Thoracic aorta (tissue), 2 donors: ENCODE measurements around the gene PRDM10. TPM values are rescaled to one million over a fixed set of nuclear protein-coding genes. Genes with fewer than 3 reads are reported as not detected.

Source experiments
- ATAC-seq: fragments of 150-250 bp; one replicate; pipeline ENCODE4 v1.8.0; 2017; ENCODE audit warnings: low read depth; ENCODE audit not compliant: insufficient number of reproducible peaks, low FRiP score
- DNase-seq: peaks from one replicate; pipeline ENCODE4 v3.0.0-alpha.2; 2020; ENCODE audit warnings: low spot score
- H3K27ac ChIP-seq, 2 donors: fragments of 200-600 bp; sonication (generic); 1 replicate in 1 of 2; 2 replicates in 1 of 2; pipeline ENCODE4 v1.5.1; 2016; ENCODE audit warnings: mild to moderate bottlenecking in 2 of 2, moderate library complexity in 2 of 2
- H3K27me3 ChIP-seq: fragments of 200-600 bp; sonication (generic); replicated peaks from 2 replicates; pipeline ENCODE4 v1.6.0; 2016; ENCODE audit warnings: mild to moderate bottlenecking; ENCODE audit not compliant: insufficient read depth
- H3K36me3 ChIP-seq: fragments of 200-600 bp; sonication (generic); one replicate; pipeline ENCODE4 v1.5.1; 2016
- H3K4me1 ChIP-seq, 2 donors: fragments of 200-600 bp; sonication (generic); 1 replicate in 1 of 2; 2 replicates in 1 of 2; pipeline versions ENCODE4 v1.5.1 to v1.6.0; 2016; ENCODE audit warnings: low read depth in 2 of 2, mild to moderate bottlenecking in 1 of 2; ENCODE audit not compliant: control insufficient read depth in 1 of 2
- H3K4me3 ChIP-seq: fragments of 200-600 bp; sonication (generic); 2 replicates; pipeline ENCODE4 v1.5.1; 2016; ENCODE audit warnings: mild to moderate bottlenecking
- H3K9me3 ChIP-seq: fragments of 200-600 bp; sonication (generic); 2 replicates; pipeline ENCODE4 v1.5.1; 2016
- CTCF ChIP-seq: fragments of 200-600 bp; sonication (generic); IDR thresholded peaks from one replicate; pipeline ENCODE4 v1.5.1; 2019; ENCODE audit warnings: antibody characterized with exemption
- total RNA-seq, 2 donors: library from RNA; depleted of rRNA; stranded (reverse); fragments of >200 nt; gene quantifications; one replicate each; pipeline versions ENCODE4 v1.1.0 to v1.2.3, GENCODE V29; 2016

Gene PRDM10
- total RNA-seq, 2 donors from 2014 or later = 8.8 to 10.4 TPM

- Histone ChIP-seq H3K36me3 (peaks cover 11% of the 10 kb centered on the region), H3K27me3 (no peaks in the 10 kb centered on the region), H3K4me3 (no peak overlapping the region), H3K4me1 (no peaks in the 10 kb centered on the region), H3K27ac (no peak overlapping the region), H3K9me3 (no peaks in the 10 kb centered on the region)
- TF ChIP-seq CTCF = no peak
- DNase-seq (no peak), ATAC-seq (no peak)
Measured at GRCh38 chr11:129946256-129946655, 56.4 kb downstream of the PRDM10 start.

GRCh38 chr11:129945373-129945772, 57.3 kb downstream of the PRDM10 start:
- DNase-seq = no peak
- peaks cover 11% of the 10 kb centered on the region for H3K36me3 ChIP-seq

GRCh38 chr11:129944696-129945095, 57.9 kb downstream of the PRDM10 start:
- DNase-seq = no peak
- ATAC-seq = no peak

More at GRCh38 chr11:129945373-129945772, 57.3 kb downstream of the PRDM10 start:
- Histone ChIP-seq H3K9me3 (no peaks in the 10 kb centered on the region), H3K27ac (no peak overlapping the region), H3K27me3 (no peaks in the 10 kb centered on the region), H3K4me3 (no peak overlapping the region), H3K4me1 (no peaks in the 10 kb centered on the region)
- no peak for TF ChIP-seq CTCF
- ATAC-seq = no peak

GRCh38 chr11:129943036-129943435, 59.6 kb downstream of the PRDM10 start:
- ATAC-seq (no peak), DNase-seq (no peak)
- H3K9me3 ChIP-seq = no peaks in the 10 kb centered on the region
- H3K27ac ChIP-seq = no peak overlapping the region
- no peaks in the 10 kb centered on the region for H3K27me3 ChIP-seq
- H3K4me1 ChIP-seq = no peaks in the 10 kb centered on the region
- peaks cover 11% of the 10 kb centered on the region for H3K36me3 ChIP-seq
- no peak for TF ChIP-seq CTCF
- no peak overlapping the region for H3K4me3 ChIP-seq

More at GRCh38 chr11:129944696-129945095, 57.9 kb downstream of the PRDM10 start:
- H3K36me3 ChIP-seq = peaks cover 11% of the 10 kb centered on the region
- H3K4me1 ChIP-seq = no peaks in the 10 kb centered on the region
- no peaks in the 10 kb centered on the region for H3K27me3 ChIP-seq
- no peak overlapping the region for H3K27ac ChIP-seq
- no peak overlapping the region for H3K4me3 ChIP-seq
- no peaks in the 10 kb centered on the region for H3K9me3 ChIP-seq
- TF ChIP-seq CTCF = no peak

GRCh38 chr11:129939510-129939909, 63.1 kb downstream of the PRDM10 start:
- no peak for TF ChIP-seq CTCF
- no peak overlapping the region for H3K27ac ChIP-seq
- H3K9me3 ChIP-seq = no peaks in the 10 kb centered on the region
- H3K27me3 ChIP-seq = no peaks in the 10 kb centered on the region
- H3K4me3 ChIP-seq = no peak overlapping the region
- ATAC-seq = no peak
- H3K36me3 ChIP-seq = no peaks in the 10 kb centered on the region
- H3K4me1 ChIP-seq = no peaks in the 10 kb centered on the region
- no peak for DNase-seq
